ENCODE results near the gene VDAC2.

DNA sequence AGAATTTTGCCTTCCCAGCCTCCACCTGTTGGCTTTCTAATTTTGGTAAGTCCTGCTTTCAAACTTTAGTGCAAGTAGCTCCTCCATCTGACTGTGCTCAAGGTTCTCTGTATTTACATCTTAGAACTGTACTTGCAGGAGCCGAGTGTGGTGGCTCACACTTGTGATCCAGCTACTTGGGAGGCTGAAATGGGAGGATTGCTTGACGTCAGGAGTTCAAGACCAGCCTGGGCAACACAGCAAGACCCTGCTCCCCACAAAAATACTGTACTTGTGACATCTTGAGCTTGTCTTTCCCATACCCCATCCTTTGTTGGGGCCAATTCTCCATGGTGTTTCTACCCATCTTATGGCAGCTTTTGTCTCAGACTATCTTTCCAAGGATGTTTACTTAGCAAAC is 4.7 kb upstream of the VDAC2 start:
- TF ChIP-seq EZH2 (IDR thresholded peaks at IDR 0.05; ENCODE audit: insufficient read depth, poor library complexity, severe bottlenecking), result no peak
- no peak for TF ChIP-seq EZH2phosphoT487 (IDR thresholded peaks at IDR 0.05; ENCODE audit: insufficient read depth, low read depth)
